ENCODE results near the gene GALNT2.

Gene GALNT2

DNA sequence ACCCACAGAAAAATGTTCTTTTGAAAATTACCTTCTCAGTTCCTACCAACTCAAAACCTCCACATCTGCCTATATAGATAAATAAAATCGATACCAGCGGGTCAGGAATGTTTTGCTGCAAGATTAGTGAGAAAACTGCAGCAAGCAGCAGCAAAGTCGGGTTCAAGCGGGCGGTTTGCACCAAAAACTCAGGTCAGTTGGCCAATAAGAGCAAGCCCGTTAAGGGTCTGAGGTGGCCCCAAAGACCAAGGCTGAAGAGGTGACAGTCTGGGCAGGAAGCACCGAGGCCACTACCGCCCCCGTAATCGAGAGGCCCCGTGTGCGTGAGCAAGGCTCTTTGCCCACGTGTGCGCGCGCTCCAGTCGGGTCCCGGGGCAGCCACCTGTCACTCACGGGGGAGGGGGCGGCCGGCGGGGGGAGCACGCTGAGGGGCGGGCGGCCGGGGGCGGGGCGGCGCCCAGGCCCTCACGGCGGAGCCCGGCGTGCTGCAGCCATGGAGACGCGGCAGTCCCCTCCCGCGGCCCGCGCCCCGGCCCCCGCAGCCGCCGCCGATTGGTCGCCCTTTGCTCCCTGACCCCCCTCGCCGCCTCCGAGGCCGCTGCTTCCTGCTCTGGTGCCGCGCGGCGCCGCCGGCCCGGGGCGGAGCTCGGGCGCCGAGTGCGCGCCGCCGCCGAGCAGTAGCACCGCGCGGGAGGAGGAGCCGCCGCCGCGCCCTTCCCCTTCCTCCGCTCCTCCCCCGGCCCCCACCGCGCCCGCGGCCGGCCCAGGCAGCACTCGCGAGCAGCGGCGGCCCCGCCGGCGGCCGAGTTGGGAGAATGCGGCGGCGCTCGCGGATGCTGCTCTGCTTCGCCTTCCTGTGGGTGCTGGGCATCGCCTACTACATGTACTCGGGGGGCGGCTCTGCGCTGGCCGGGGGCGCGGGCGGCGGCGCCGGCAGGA, at the start of gene GALNT2:
TSS of gene GALNT2 (plus strand) at position 773 of the 939 bp plus-strand sequence. CDS start at position 816, 43 bp downstream.
- DNase-seq (ENCODE audit: low read depth in 2 of 2) = peak; percentile 69 to 70

DNA sequence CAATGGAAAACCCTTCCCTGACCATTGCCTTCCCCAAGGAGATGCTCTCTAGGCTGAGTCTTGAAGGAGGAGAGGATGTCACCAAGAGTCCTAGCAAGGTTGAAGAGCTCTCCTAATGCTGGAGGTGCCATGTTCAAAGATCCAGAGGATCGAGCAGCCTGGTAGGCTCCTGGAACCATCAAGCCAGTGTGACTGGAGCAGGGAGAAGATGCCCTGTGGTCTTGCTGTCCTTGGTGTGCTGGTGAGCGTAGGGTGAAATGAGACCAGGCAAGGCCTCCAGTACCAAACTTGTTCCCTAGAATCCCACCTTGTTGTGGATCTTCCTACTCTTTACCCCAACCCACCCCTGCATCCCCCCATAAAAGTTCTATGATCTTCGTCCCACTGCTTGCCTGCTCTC, 46.6 kb upstream of the GALNT2 start:
- DNase-seq (ENCODE audit: low read depth in 2 of 2) = no peak

DNA sequence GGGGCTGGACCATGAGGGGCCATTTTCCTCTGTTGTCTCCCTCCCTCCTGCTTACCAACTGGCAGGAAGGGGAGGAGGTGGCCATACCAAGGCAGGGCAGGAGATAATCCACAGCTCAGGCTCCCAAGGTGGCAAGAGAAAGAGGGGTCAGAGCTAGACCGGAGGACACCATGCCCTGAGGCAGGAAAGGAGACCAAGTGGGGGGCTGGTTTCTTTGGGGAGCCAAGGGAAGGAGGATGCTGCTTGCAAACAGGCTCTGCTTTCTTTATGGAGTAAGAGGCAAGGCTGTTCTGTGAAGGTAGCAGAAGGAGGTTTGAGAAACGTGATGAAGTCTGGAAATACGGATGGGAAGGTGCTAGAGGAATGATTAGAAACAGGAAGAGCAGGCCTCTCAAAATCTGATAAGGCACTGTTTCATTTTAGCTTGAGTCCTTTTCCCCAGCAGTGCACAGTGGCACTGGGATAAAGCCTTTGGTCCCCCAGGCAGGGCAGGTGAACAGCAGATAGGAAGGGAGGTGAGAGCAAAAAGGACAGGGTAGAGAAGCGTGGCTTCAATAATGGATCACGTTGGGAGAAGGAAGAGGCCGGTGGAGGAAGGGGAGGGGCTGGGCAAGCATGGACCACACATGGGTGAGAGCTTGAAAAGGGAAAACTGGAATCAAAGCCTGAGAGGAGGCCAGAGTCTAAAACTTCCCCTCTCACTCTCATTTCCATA, 44.2 kb upstream of the GALNT2 start:
- no peak for DNase-seq (ENCODE audit: low read depth in 2 of 2)

DNA sequence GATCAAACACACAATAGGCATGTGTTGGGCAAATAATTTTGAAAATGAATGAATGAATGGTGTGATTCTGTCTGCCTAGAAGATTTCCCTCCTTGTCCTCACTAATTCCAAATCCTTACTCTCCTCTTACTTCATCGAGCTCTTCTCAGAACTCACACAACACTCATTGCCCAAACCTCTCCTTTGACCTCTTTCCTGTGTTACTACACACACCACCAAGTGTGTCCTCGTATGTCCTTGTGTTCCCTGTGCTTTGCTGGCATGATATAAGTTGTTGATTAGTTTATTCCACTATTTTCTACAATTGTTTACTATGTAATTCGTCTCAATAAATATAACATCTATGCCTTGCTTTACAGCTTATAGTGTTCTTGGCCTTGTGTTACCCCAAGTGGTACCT, 41.4 kb upstream of the GALNT2 start:
- DNase-seq (ENCODE audit: low read depth in 2 of 2) = no peak

DNA sequence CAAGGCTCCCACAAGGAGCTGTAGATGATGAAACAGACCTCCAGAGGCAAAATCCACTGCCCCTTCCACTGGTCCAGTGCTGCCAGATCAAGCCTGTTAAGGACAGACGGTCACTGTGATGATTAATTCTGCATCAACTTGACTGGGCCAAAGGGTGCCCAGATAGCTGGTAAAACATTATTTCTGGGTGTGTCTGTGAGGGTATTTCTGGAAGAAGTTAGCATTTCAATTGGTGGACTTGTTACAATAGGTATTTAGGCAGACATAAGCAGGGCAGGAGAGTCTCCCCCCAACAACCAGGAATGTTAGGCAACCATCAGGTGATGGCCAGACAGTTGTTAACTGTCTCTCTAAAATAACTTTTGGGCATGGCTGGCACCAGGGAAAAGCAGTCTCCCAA, 40.9 kb upstream of the GALNT2 start:
- DNase-seq (ENCODE audit: low read depth in 2 of 2) = no peak

DNA sequence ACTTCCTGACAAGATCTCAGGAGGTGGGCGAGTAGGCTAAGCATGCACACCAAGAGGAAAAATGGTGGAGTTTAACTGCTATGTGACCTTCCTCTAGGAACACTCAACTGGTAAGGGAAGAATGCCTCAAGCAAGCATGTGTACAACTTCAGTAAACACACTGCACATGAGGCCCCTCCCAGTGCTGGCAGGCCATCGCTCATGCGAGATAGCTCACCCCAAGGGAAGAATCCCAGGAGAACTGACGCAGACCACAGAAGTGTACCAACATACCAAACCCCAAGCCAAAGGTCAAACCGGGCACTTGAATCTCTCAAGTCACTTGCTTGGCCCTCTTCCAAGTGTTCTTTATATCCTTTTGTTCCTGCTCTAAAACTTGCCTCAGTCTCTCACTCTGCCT, 40.5 kb upstream of the GALNT2 start:
- DNase-seq (ENCODE audit: low read depth in 2 of 2) = no peak

DNA sequence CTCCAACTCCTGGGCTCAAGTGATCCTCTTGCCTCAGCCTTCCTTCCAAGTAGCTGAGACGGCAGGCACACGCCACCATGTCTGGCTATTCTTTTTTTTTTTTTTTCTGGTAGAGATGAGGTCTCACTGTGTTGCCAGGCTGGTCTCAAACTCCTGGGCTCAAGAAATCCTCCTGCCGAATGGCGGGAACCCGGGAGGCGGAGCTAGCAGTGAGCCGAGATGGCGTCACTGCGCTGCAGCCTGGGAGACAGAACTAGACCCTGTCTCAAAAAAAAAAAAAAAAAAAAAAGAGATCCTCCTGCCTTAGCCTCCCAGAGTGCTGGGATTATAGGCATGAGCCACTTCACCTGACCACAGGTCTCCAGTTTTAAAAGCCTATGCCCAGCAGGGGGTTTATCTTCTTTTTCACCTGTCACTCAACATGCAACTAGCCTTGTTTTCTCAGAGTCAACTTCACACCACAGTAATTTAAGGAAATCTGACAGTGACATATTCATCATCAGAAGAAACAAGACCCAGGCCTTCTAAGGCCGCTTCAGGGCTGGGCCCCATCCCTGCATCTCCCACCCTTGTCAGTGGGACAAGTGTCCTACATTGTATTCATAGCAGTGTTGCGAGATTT, 38.3 kb upstream of the GALNT2 start:
- DNase-seq (ENCODE audit: low read depth in 2 of 2) = no peak

DNA sequence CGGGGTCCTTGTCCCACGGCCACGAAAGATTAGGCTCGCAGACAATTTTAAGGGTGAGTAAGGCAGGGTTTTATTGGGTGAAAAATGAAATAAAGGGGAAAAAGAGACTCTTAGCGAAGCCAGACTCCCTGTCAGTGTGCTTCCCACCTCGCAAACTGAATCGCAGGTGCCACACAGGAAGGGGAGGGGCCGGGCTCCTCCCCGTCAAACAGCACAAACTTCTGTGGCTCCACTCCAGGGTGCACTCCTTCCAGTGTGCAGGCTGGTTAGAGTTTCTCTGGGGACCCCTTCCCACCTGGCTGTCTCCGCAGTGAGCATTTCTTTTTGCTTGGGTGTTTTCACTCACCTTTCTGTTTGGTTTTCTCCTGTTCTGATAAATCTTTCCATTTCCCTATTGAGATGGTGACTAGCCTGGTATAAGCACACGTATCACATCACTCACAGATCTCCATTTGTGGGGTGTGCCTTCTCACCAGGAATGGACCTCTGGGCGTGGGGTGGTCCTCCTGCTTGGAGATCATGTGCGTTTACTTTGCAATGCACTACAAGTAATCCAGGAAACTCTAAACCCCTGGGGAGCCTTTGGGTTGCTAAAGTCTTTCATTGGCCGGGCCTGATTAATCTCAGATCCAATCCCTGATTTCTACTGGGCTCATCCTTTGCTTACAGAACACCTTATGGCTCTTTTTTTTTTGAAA, 37.6 kb upstream of the GALNT2 start:
- DNase-seq (ENCODE audit: low read depth in 2 of 2) = no peak

DNA sequence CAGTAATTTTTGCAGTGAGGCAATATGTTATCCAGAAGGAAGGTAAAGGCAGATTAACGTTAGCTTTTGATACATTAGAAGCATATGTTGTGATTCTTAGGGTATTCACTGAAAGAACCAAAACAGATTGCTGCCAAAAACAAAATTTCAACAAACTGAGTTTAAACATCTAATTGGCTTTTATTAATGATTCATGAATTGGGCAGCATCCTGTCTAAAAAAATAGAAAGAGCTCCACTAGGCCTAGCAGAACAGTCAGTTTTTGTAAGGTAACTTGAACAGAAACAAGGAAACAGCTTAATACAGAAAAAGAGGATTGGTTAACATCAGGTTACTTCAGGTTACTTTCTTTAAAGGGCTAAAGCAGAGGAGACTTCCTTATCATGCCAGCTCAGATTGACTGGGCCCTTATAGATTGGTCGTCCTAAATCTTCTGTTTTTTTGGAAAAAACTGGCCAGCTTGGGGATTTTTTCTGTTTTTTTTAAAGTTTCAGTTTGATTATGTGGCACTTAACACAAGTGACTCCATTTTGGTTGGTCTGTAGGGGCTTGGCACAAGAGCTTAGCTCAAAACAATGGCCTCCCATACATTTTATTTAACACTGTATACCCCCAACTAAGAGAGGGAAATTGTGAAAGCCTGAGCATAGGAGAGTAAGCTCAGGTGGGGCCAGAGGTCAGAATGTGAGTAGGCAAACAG, 36.8 kb upstream of the GALNT2 start:
- DNase-seq (ENCODE audit: low read depth in 2 of 2) = no peak

DNA sequence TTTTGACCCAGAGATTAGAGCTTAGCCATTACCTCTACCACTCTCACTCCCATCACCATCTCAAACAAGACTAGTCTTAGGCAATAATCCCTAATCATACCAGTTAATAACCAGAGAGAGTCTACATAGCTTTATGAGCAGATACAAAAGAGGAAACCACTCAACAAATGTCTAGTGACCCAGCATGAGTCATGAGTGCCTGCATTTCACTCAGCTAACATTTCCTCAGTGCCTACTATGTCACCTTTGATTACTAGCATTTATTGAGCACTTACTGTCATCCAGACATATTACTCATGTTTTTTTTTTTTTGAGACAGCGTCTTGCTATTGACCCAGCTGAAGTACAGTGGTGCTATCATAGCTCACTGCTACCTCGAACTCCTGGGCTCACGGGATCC, 35.9 kb upstream of the GALNT2 start:
- no peak for DNase-seq (ENCODE audit: low read depth in 2 of 2)

DNA sequence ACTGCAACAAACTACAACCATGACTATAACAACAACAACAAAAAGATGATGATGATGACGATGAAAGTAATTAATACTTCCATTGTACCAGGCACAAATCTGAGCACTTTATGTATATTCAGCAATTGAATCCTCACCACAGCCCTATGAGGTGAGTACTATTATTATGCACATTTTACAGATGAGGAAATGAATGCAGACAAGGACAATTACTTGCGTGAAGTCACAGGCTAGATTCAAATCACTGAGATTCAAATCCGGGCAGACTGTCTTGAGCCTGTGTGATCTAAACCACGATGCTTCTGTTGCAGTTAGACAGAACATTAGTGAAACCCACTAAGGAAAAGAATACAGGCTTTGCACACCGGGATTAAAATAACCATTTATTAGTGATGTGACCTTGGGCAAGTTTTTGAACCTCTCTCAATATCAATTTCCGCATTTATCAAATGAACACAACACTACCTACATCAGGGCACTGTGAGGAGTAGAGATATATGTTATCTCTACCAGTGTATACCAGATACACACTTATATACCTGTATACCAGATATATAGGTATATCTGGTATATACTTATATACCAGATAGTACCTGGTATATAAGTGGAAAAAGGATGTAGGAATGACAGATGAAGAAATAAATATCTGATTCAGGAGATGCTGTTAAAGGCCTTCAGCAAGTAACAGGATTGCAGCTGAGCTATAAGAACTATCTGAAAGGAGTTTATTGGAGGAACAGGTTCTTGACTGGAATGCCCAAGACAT, 34.3 kb upstream of the GALNT2 start:
- DNase-seq (ENCODE audit: low read depth in 2 of 2) = no peak

DNA sequence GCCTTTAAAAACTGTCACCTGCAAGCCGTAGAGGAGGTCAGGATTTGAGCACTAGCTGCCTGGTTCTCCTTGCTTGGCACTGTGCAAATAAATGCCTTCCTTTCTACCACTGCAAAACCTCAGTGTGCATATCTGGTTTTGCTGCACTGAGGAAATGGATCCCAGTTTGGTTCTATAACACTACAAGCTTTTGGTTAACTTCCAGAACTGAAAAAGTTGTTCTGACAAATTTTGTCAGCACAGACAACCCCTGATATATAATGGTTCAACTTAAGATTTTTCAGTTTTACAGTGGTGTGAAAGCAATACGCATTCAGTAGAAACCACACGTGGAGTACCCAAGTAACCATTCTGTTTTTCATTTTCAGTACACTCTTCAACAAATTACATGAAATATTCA, 29.8 kb upstream of the GALNT2 start:
- DNase-seq (ENCODE audit: low read depth in 2 of 2) = no peak

DNA sequence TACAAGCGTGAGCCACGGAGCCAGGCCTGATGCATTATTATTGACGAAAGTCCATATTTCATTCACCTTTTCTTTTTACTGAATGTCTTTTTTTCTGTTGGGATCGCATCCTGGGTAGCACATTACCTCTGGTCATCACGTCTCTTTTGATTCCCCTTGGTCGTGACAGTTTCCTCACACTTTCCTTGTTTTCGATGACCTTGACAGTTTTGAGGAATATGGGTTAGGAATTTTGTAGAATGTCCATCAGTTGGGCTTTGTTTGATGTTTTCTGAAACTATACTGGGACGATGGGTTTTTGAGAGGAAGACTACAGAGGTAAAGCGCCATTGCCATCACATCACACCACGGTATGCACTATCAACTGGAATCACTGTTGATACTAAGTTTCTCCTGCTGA, 26.6 kb upstream of the GALNT2 start:
- no peak for DNase-seq (ENCODE audit: low read depth in 2 of 2)

DNA sequence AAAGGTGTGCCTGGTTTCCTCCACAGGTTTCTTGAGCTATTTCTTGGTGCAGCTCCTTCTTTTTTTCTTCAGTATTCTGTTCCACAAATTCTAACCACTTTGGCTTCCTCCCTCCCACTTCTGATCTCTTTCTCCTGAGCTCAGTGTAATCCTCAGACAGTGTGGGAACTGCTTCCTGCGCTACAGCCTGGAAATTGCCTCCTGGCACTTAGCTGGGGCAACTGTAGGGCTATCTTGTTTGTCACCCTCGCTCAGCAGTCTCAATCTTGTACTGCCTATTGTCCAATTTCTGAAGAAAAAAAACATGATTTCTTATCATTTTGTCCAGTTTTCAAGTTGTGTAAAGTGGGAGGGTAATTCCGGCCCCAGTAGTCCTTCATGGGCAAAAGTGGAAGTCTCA, 24.0 kb upstream of the GALNT2 start:
- no peak for DNase-seq (ENCODE audit: low read depth in 2 of 2)

DNA sequence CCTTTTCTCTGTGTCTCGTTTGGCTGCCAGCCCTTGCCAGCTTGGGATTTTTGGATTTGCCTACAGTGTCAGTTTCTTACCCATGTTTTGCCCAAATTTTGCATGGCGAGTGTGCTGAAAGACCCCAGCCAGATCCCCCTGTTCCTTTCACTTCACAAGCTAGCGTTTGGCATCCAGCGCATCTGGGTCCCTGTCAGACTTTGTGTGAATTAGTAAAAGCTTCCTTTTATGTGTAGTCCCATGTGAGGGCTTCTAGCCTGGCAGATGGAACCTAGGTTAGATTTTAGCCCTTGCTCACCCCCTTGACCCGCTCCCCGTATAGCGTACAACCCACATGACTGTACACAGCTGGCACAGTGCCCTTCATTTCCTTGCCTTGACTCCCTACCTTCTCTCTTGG, 22.3 kb upstream of the GALNT2 start:
- DNase-seq (ENCODE audit: low read depth in 2 of 2) = no peak

DNA sequence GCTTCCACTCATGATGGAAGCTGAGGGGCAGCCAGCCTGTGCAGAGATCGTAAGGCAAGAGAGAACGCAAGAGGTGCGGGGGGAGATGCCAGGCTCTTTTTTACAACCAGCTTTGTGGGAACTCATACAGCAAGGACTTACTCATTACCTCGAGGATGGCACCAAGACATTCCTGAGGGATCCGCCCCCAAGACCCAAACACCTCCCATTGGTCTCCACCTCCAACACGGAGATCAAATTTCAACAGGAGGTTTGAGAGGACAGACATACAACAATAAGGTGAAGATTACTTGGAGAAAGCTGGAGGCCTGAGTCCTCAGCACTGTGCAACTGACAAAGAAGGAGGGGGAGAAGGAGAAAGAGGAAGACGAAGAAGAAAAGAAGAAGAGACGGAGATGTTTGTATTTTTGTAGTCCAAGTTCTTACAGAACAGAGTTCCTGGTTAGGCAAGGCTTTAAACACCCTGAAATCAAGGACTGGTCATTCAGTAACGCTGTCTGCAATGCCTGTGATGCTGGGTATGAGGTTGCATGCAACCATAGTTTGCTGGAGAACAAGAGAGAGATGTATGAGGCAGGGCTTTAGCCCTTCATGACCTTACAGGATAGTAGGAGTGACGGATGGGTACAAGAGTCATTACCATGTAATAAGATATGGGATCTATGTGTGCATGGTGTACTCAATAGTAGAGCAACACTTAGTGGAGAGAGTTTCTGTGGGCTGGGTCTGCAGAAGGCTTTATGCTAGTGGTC, 19.7 kb upstream of the GALNT2 start:
- no peak for DNase-seq (ENCODE audit: low read depth in 2 of 2)

DNA sequence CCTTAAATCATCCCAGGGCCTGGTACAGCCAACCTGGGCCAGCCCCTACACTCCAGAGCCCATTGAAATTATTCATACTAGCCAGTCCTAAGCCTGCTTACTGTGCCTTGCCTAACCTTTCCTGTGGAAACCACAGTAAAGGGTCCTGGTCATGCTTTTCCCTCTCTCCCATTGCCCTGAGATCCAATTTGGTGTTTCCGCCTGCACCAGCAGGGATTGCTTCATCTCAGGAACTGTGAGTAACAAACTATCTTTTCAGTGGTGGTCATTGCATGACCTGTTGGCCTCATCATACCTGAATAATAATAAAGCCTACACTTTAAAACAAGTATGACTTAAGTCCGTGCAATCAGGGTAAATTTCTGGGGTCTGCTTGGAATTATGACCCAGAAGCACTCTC, 18.7 kb upstream of the GALNT2 start:
- no peak for DNase-seq (ENCODE audit: low read depth in 2 of 2)

DNA sequence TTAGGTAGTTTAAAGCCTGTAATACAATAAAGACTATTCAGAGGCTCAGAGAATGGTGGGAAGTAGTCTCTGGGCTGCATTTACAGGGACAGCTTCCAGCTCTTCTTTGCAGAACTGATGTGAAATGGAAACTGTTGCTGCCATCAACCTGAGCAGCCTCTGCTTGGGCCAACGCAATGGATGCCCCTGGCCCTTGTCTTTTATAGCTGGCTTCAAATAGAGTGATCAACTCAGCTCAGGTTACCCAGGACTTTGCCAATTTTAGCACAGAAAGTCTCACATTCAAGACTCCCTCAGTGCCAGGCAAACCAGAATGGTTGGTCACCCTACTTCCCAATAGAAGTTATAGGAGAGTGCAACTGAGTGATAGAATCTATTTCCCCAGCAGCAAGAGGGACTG, 18.1 kb upstream of the GALNT2 start:
- no peak for DNase-seq (ENCODE audit: low read depth in 2 of 2)

DNA sequence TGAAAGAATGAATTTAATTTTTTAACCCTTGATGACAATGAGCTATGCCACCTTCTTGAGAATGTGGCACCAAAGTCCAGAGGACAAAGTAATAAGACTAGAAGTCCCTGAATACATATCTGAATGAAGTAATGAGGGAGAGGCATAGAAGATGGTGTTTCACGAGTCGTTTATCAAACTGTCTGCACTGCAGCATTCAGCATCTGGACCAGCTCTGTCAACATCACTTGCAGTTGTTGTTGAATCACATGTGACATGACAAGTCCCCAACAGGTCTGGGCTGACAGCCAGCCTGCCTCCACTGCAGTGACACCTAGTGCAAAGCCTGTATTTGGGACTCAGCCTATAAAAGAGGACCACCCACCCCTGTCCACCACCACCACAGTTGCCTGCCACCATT, 17.3 kb upstream of the GALNT2 start:
- no peak for DNase-seq (ENCODE audit: low read depth in 2 of 2)

All from stimulated activated CD4-positive, alpha-beta T cell treated with anti-CD3 and anti-CD28 coated beads, Interleukin-1b, Interleukin-23, amount 100 ng/mL, for 1 hour (primary cell).